Measurements from ENCODE around the gene HYDIN.
A peak's percentile ranks its signal among the peaks of the same experiment; 100 is the strongest.

Gene HYDIN

DNA sequence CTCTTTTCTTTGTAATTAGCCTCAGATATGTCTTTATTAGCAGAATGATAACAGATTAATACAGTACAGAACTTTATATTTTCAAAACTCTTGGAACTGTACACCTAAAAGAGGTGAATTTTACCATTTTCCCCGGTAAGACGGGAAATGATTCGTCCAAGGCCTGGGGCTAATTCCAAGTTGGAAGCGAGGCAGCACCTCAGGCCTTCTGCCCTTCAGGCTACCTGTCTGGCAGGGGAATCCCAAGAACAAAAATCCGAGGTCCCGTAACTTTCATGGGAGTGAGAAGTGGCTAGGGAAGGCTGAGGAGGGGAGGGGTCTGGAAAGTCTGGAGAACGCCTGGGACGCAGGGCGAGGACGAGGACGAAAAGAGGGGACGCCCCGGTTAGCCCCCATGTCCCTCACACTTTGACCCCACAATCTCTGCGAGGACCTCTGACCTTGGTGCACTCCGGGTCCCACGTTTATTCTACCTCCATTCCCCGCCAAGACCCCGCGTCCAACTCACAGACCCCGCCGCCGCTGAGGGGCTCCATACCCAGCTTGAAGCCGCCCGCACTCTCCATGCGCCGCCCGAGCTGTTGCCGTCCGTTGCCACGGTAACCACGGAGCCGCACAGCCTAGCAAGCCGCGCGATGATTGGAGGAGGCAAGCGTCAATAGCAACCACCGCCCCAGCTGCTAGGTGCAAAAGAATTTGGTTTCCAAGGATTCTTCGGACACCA, at the start of gene HYDIN:
Gene HYDIN (minus strand): TSS at position 601 of the 724 bp plus-strand sequence. CDS start 43,827 bp downstream, outside the sequence.
- peak; percentile 51 for DNase-seq (ENCODE audit: low read depth)
- peak within 1 kb of the TSS; percentile 70 for H3K4me3 ChIP-seq (ENCODE audit: low read depth, low read length)
- TF ChIP-seq CTCF (IDR thresholded peaks at IDR 0.05; ENCODE audit: control insufficient read depth, extremely low read depth, insufficient read depth) = no peak

DNA sequence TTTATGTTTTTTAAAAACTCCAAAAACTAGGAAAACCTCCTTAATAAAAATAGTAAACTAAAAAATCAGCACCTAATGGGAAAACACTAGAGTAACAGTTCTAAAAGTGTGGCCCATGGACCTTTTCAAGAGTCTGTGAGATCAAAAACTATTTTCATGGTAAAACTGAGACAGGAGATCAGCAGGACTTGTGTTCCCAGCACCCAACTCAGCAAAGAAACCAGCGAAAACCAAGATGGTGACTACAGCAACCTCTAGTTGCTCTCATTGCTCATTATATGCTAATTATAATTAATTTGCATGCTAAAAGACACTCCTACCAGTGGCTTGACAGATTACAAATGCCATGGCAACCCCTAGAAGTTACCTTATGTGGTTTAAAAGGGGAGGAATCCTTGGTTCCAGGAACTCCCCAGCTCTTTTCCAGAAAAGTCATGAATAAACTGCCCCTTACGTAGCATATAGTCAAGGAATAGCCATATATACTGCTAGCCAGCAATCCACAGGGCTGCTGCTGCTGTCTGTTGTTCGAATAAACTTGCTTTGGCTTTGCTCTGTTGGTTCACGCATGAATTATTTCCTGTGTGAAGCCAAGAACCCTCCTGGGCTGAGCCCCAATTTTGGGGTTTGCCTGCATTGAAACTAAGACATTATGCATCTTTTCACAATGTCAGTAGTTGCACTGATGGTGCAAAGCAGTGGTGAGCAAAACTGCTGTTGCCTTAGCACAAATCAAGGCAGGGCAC, 46.2 kb upstream of the HYDIN start:
- no peak for DNase-seq (ENCODE audit: low read depth)
- H3K4me3 ChIP-seq (ENCODE audit: low read depth, low read length) = no peak overlapping the region

GRCh38 chr16:71273384-71273783, 42.9 kb upstream of the HYDIN start:
- DNase-seq (ENCODE audit: low read depth) = no peak
- no peak for TF ChIP-seq CTCF (IDR thresholded peaks at IDR 0.05; ENCODE audit: control insufficient read depth, extremely low read depth, insufficient read depth)
- H3K4me3 ChIP-seq (ENCODE audit: low read depth, low read length) = no peak overlapping the region

More for the DNA sequence above, 46.2 kb upstream of the HYDIN start:
- TF ChIP-seq CTCF (IDR thresholded peaks at IDR 0.05; ENCODE audit: control insufficient read depth, extremely low read depth, insufficient read depth) = no peak

- no peak overlapping the region for H3K4me3 ChIP-seq (ENCODE audit: low read depth, low read length)
- no peak for DNase-seq (ENCODE audit: low read depth)
- TF ChIP-seq CTCF (IDR thresholded peaks at IDR 0.05; ENCODE audit: control insufficient read depth, extremely low read depth, insufficient read depth) = no peak
Measured at GRCh38 chr16:71264299-71264698, 33.8 kb upstream of the HYDIN start.

DNA sequence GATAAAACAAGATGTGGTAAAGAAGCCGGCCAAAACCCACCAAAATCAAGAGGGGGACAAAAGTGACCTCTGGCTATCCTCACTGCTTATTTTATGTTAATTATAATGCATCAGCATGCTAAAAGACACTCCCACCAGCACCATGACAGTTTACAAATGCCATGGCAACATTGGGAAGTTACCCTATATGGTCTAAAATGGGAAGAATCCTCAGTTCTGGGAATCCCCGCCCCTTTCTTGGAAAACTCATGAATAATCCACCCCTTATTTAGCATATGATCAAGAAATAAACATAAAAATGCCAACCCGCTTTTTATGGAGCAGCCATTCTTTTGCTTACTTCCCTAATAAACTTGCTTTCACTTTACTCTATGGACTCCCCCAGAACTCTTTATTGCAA, 33.1 kb upstream of the HYDIN start:
- DNase-seq (ENCODE audit: low read depth) = no peak
- no peak for TF ChIP-seq CTCF (IDR thresholded peaks at IDR 0.05; ENCODE audit: control insufficient read depth, extremely low read depth, insufficient read depth)
- no peak overlapping the region for H3K4me3 ChIP-seq (ENCODE audit: low read depth, low read length)

DNA sequence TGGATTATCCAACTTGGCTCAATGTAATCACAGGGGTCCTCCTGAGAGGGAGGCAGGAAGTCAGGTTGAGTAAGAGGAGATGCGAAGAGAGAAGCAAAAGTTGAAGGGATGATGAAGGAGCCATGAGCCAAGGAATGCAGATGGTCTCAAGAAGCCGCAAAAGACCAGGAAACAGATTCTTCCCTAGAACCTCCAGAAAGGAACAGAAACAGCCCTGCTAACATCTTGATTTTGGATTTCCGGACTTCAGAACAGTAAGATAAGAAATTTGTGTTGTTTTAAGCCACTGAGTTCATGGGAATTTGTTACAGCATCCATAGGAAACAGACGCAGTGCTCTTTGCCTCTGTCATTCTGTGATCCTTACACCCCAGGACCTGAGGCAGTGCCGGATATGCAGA, 31.9 kb upstream of the HYDIN start:
- no peak for DNase-seq (ENCODE audit: low read depth)
- H3K4me3 ChIP-seq (ENCODE audit: low read depth, low read length) = no peak overlapping the region
- TF ChIP-seq CTCF (IDR thresholded peaks at IDR 0.05; ENCODE audit: control insufficient read depth, extremely low read depth, insufficient read depth) = no peak

Data from LNCaP clone FGC (cell line).